NCI-H510A treated with DMSO at 0.1 percent for 48 hours (cell line): ENCODE results near the gene SMIM30.
A peak's percentile ranks its signal among the peaks of the same experiment; 100 is the strongest.
"Not testable (repeated sequence)": the region's sequence is repeated elsewhere in the genome, so short reads cannot be mapped to it uniquely, and the experiment has no call there.

Experiments used
- DNase-seq: peaks from one replicate; lab custom pipeline; 2025; lab: John Stamatoyannopoulos, UW

Gene SMIM30

DNA sequence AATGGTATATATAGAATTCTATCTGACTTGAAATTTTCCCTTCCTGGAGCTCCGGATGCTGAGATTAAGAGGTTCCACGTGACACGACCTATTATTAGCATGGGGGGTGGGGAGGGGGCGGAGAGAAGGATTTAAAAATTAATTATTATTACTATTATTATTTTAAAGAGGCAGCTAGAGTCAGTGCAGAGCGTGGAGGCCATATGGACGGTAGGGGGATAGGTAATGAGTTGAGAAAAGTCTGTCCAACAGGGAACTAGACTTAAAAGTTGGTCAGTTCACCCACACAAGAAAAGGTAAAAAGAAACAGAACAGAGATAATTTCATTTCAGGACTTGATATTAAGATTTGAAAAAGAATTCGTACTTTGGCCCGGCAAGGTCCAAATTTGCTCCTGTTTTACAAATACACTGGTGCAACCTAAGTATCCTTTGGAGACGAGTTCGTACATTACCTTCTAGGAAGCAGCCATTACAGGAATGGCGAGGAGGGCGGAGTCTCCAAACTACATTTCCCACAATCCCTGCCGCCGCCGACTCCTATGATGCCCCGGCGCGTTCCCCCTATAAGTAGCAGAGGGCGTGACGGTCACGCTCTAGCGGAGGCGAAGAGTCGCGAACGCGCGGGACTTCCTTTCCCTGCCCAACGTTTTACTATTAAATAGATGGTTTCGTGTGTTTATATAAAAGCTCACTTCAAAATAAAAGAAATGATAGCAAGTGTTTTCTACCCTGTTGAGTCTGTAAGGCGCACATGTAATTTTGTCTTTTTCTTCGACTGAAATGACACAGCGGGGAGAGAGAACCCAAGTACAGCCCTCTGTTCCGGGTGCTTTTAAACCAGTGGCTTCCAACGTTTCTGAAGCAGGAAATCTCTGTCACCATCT, at the start of gene SMIM30:
Gene SMIM30 (minus strand): TSS at position 481 of the 886 bp plus-strand sequence. CDS start 976 bp downstream, outside the sequence.
- peak; percentile 81 for DNase-seq

DNA sequence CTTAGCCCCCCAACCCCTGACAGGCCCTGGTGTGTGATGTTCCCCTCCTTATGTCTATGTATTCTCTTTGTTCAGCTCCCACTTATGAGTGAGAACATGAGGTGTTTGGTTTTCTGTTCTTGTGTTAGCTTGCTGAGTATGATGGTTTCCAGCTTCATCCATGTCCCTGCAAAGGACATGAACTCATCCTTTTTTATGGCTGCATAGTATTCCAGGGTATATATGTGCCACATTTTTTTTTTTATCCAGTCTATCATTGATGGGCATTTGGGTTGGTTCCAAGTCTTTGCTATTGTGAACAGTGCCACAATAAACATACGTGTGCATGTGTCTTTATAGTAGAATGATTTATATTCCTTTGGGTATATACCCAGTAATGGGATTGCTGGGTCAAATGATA, 47.8 kb upstream of the SMIM30 start:
- DNase-seq: not testable (repeated sequence)

DNA sequence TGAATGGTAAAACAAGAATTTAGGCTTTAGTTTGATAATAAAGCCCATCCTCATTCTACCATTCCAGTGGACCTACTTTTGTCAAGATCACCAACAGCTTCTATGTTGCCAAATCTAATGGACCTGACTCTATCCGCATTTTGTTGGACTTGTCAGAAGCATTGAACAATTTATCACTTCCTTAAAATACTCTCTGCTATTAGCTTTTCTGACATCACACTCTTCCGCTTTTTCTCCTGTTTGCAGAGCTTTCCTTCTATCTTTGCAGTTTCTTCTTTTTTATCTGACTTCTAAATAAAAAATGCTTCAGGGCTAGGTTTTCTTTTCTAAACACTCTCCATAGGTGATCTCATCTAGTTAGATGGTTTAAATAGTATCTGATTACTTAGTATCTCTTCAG, 42.7 kb upstream of the SMIM30 start:
- no peak for DNase-seq

GRCh38 chr7:113159746-113160339, 41.5 kb upstream of the SMIM30 start:
- DNase-seq: peak; percentile 13

GRCh38 chr7:113158756-113159155, 40.4 kb upstream of the SMIM30 start:
- DNase-seq: no peak

- DNase-seq: no peak
These were observed 35.8 kb upstream of the SMIM30 start for GRCh38 chr7:113154117-113154516.

DNA sequence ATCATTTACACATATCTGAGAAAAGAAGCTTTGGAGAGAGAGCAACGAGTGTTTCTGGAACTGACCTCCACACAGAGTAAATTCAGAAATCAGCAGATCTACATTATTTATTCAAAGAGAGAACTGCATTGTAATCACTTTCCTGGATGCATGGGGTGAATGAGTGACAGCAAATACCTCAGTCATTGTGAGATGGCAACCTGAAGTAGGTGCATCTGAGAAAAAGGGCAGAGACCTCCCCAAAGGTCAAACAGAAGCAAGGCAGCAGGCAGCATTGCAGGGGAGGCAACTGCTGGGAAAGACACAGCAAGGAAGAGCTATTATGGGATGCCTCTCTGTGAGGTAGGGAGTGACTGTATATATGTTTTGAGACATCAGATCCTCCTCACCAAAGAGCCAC, 26.5 kb upstream of the SMIM30 start:
- no peak for DNase-seq

DNA sequence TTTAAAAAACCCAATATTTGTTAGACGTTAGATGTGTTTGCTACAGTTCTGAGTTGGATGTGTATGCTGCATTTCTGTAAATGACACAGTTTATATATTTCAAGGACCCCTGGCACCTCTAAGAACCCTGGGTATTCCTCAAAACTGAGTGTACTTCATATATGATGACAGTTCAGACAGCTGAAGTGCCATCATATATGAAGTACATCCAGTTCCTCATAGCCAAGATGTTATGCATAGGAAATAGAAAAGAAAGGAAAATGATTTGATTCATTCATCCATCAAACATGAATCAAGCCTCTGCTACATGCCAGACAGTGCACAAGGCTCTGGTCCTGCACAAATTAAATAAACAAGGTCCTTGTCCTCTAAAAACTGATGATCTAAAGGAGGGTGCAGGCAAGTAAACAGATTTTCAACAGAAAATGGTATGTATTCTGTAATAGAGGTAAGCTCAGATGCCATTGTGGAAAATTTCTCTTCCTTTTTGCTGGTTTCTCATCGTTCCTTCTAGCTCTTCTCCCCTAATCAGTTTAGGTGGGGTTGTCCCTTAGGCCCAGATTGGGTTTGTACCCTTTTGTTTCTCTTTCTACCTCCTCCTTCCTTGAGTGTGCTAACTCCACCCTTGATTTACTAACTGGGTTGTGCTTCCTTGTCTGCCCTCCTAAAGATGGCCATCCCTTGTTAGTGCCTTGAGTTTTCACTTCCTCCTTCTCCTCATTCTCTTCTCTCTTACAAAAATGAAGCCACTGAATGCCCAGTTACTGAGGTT, 25.3 kb upstream of the SMIM30 start:
- DNase-seq: no peak

- no peak for DNase-seq
These were observed 24.2 kb upstream of the SMIM30 start for GRCh38 chr7:113142385-113143119.

DNA sequence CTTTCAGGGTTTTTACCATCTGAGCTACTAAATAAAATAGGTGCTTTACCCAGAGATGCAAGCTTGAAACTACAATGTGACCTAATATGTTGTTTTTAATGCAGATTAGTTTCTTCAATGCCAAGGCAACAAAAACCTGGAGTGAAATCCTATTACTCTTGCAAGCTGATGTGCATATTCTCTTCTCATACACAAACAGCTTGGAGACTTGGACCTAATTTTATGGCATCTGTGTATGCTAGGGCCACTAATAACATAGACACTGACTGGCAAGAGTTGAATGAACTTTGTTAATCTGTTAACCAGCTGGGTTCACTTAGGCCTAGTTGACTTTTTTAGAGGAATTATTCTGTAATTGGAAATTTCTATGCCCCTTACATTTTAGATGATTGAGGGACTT, 23.4 kb upstream of the SMIM30 start:
- DNase-seq: no peak

DNA sequence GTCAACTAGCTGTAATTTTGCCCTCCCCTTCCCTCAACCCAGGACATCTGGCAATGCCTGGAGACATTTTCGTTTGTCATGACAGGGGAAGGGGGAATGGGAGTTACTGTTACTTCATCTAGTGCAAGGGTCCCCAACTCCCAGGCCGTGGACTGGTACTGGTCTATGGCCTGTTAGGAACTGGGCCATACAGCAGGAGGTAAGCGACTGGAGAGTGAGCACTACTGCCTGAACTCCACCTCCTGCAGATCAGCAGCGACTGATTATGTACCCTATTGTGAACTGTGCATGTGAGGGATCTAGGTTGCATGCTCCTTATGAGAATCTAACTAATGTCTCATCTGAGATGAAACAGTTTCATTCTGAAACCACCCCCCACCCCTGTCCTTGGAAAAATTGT, 22.6 kb upstream of the SMIM30 start:
- no peak for DNase-seq

GRCh38 chr7:113137241-113137640, 18.9 kb upstream of the SMIM30 start:
- no peak for DNase-seq

DNA sequence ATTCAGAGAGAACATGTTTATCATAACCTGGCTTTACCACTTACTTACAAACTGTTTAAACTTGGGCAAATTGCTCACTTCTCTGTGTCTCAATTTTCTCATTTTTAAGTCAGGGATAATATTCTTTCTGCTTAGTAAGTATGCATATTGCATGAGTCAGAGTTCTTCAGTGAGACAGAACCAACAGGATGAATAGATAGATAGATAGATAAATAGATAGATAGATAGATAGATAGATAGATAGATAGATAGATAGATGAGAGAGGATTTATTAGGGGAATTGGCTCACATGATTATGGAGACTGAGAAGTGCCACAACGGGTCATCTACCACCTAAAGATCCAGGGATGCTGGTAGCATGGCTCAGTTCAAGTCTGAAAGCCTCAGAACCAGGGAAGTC, 15.7 kb upstream of the SMIM30 start:
- DNase-seq: no peak

DNA sequence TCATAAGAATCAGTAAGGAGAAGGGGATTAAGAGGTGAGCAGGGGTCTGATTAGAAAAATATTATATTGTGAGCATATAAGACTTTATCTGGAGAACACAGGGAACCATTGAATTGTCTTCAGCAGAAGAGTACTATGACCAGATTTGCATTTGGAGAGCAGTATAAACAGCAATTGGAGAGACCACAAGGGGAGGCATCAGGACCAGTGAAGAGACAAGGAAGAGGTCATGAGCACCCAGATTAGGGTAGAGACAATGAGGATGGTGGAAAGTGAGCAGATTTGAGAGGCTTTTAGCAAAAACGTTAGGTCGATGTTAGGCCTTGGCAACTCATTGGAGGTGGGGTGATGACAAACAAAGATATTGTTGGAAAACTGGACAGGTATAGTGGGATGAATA, 13.0 kb upstream of the SMIM30 start:
- no peak for DNase-seq

- DNase-seq: no peak
These were observed 9.7 kb upstream of the SMIM30 start for GRCh38 chr7:113128031-113128430.

DNA sequence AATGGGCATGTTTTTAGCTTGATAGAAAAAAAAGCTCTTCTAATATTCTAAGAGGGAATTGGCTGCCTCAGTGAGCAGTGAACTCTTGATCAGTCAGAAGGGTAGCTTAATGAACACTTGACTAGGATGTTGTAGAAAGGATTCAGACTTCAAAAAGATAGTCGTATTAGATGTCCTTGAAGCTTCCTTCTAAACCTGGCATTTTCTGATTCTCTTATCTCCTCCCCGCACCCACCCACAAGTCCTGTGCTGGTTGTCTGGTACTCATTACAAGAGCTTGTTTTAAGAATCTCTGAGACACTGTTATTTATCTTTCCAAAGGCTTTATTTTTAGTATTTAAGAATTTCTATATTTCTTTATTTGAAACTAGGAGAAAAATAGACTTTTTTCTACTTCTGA, 7.4 kb upstream of the SMIM30 start:
- DNase-seq: no peak

- no peak for DNase-seq
These were observed 4.4 kb upstream of the SMIM30 start for GRCh38 chr7:113122744-113123143.

- DNase-seq: no peak
These were observed 2.3 kb upstream of the SMIM30 start for GRCh38 chr7:113120647-113121046.

DNA sequence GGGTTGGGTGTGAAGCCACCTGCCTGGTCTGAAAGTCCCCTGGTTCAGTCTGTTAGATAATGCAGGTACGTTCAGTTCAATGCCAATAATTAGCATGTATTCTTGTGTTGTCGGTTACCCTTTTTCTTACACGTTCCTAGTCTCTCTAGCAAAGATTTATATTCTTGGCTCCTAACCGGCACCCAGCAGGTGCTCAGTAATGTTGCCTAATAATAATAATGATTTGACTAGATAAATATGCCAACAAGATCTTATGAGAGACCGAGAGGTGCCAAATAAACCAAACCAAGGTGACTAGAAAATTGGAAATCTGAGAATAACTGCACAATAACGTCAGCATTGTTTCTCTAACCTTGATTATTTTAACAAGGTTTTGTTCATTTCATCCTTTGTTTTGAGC, 1.1 kb upstream of the SMIM30 start:
- DNase-seq: no peak

DNA sequence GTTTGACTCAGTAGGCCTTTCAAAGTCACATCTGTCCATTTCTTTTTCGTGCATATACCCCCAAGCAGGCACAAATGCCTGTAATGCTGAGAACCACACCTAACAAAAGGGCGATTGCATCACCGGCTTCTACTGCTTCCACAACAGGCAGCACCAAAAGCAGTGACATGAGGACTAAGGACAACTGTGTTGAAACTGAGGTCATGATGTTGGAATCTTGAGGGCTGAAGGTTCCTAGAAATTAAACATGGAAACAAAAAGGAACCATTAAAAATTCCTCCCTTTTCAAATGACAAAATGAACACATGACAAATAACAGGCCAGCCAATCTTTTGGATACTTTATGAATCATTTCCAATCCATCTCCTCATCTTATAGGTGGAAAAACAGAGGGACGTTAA, 980 bp downstream of the SMIM30 start:
- not testable (repeated sequence) for DNase-seq

GRCh38 chr7:113113912-113114311, 4.4 kb downstream of the SMIM30 start:
- DNase-seq: no peak

GRCh38 chr7:113109718-113110117, 8.6 kb downstream of the SMIM30 start:
- no peak for DNase-seq
